HFFc6 (cell line): ENCODE data around the gene METTL8. TPM values are rescaled to one million over a fixed set of nuclear protein-coding genes. Genes with fewer than 3 reads are reported as not detected.

Experiments
- DNase-seq: peaks from one replicate; pipeline ENCODE4 v3.0.0-alpha.2; 2018
- H3K27ac Mint-ChIP-seq: 2 replicates; pipeline ENCODE4 v1.8.0; 2020; ENCODE audit warnings: mild to moderate bottlenecking, mixed read lengths
- H3K27me3 Mint-ChIP-seq: 2 replicates; pipeline ENCODE4 v1.8.0; 2021; ENCODE audit warnings: mild to moderate bottlenecking, moderate library complexity, mixed read lengths; ENCODE audit not compliant: insufficient read depth
- H3K36me3 Mint-ChIP-seq: 2 replicates; pipeline ENCODE4 v1.8.0; 2021; ENCODE audit warnings: low read depth, mixed read lengths
- H3K4me1 Mint-ChIP-seq: 2 replicates; pipeline ENCODE4 v1.8.0; 2020; ENCODE audit warnings: low read depth, mixed read lengths
- H3K4me3 Mint-ChIP-seq: 2 replicates; pipeline ENCODE4 v1.8.0; 2020; ENCODE audit warnings: mild to moderate bottlenecking, moderate library complexity, mixed read lengths
- H3K9me3 Mint-ChIP-seq: 2 replicates; pipeline ENCODE4 v1.8.0; 2020; ENCODE audit warnings: mild to moderate bottlenecking, mixed read lengths
- total RNA-seq, 6 experiments: library from RNA; stranded (reverse); fragmentation: NEBNext Ultra II Directional; extraction: Animal tissue kit (Norgen Biotek cat#: 25700); gene quantifications; 2 replicates in 1 of 6; 3 replicates in 5 of 6; pipeline ENCODE4 v1.2.3, GENCODE V29; 2021
- TF ChIP-seq, protein P1 (sequence below): fragments of 200-600 bp; sonication (generic); IDR thresholded peaks from 2 replicates; pipeline ENCODE4 v1.5.0; 2021; ENCODE audit warnings: antibody characterized with exemption, mild to moderate bottlenecking

The METTL8 gene
- total RNA-seq, 6 experiments from 2014 or later: 17.7 to 26.2 (median 22.3) TPM

DNA sequence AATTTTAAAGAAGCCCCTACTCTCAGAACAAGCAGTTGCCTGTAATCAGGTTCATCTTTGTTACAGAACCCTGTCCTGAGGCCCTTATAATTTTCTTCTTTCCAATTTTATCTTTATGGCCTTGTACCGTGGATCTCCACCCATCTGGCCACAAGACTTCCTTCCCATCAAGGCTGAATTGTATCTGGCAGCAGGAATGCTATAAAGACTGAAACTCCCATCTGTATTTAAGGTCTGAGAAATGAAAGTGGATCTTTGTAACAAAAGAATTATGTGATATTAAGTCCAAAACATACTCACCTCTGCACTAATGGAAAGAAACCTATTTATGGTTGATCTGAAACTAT lies 91.8 kb downstream of the METTL8 start:
- H3K4me3 Mint-ChIP-seq: no peak overlapping the region
- H3K36me3 Mint-ChIP-seq: no peaks in the 10 kb centered on the region
- H3K27ac Mint-ChIP-seq: no peak overlapping the region
- no peak for DNase-seq
- TF ChIP-seq, protein P1, sequence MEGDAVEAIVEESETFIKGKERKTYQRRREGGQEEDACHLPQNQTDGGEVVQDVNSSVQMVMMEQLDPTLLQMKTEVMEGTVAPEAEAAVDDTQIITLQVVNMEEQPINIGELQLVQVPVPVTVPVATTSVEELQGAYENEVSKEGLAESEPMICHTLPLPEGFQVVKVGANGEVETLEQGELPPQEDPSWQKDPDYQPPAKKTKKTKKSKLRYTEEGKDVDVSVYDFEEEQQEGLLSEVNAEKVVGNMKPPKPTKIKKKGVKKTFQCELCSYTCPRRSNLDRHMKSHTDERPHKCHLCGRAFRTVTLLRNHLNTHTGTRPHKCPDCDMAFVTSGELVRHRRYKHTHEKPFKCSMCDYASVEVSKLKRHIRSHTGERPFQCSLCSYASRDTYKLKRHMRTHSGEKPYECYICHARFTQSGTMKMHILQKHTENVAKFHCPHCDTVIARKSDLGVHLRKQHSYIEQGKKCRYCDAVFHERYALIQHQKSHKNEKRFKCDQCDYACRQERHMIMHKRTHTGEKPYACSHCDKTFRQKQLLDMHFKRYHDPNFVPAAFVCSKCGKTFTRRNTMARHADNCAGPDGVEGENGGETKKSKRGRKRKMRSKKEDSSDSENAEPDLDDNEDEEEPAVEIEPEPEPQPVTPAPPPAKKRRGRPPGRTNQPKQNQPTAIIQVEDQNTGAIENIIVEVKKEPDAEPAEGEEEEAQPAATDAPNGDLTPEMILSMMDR: no peak
- H3K4me1 Mint-ChIP-seq: peaks cover 20% of the 10 kb centered on the region
- H3K27me3 Mint-ChIP-seq: no peaks in the 10 kb centered on the region
- H3K9me3 Mint-ChIP-seq: no peaks in the 10 kb centered on the region

DNA sequence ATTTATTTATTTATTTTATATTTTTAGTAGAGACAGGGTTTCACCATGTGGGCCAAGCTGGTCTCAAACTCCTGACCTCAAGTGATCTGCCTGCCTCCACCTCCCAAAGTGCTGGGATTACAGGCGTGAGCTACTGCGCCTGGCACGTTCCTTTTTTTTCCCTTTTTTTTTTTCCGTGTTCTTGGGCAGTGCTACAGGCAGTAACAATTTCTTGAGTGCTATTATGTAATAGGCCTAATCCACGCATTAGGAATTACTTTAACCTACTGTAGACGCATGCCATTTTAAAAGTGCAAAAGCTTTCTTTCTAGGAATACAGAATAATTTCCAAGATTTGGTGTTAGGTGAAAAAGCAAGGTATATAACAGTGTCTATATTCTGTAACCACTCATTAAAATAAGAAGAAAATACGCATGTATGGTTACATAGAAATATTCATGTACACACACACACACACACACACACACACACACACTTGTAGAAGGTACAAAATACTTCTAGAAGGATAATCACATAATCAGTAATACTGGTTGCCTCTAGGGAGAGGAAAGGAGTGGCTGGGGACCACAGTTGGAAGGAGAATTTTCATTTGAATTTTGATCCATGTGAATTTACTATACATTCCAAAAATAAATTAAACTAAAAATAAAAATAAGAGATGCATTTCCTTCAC lies 92.3 kb downstream of the METTL8 start:
- no peak overlapping the region for H3K4me3 Mint-ChIP-seq
- H3K27ac Mint-ChIP-seq: no peak overlapping the region
- peaks cover 16% of the 10 kb centered on the region for H3K4me1 Mint-ChIP-seq
- no peak for DNase-seq
- no peaks in the 10 kb centered on the region for H3K27me3 Mint-ChIP-seq
- no peaks in the 10 kb centered on the region for H3K36me3 Mint-ChIP-seq
- H3K9me3 Mint-ChIP-seq: no peaks in the 10 kb centered on the region
- TF ChIP-seq, protein P1: no peak

DNA sequence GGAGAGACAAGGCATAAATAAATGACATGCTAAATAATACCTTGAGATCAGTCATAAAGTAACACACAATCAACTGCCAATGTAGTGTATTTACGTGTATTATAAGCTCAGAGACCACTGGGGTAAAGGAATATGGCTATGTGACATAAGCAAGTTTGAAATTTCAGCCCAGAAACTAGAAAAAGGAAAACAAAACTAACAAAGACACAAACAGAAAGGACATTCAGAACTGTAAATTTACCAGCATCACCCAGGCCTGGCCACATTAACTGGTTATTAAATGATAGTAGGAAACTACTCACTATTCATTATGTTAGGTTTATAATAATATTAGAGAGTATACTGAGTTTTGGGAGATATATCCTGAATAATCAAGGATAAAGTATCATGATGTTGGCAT lies 98.8 kb downstream of the METTL8 start:
- TF ChIP-seq, protein P1: no peak
- no peaks in the 10 kb centered on the region for H3K36me3 Mint-ChIP-seq
- H3K9me3 Mint-ChIP-seq: no peaks in the 10 kb centered on the region
- no peak overlapping the region for H3K27ac Mint-ChIP-seq
- H3K4me3 Mint-ChIP-seq: no peak overlapping the region
- H3K4me1 Mint-ChIP-seq: peaks cover 10% of the 10 kb centered on the region
- no peak for DNase-seq
- no peaks in the 10 kb centered on the region; the same call in 1 of the 2 replicates for H3K27me3 Mint-ChIP-seq

DNA sequence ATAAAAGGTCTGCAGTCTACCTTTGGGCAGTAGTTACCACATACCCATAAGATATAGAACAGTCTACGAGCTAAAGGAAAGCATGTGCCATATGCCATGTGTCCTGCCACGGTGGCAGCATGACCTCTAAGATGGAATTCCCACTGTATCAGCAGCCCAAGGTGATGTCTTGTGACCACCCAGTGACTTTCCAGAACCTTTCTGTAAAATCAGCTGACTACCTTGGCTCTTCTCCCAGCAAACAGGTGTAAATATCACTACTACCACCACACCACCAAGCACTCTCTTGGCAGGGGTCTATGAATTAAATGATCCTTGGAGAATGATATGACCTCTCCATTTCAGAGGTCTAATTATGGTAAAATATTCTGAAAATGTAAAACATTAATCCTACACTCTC lies 99.6 kb downstream of the METTL8 start:
- TF ChIP-seq, protein P1: no peak
- H3K9me3 Mint-ChIP-seq: no peaks in the 10 kb centered on the region
- H3K36me3 Mint-ChIP-seq: no peaks in the 10 kb centered on the region
- no peaks in the 10 kb centered on the region; the same call in 1 of the 2 replicates for H3K27me3 Mint-ChIP-seq
- peaks cover 10% of the 10 kb centered on the region for H3K4me1 Mint-ChIP-seq
- DNase-seq: no peak
- H3K4me3 Mint-ChIP-seq: no peak overlapping the region
- H3K27ac Mint-ChIP-seq: no peak overlapping the region

DNA sequence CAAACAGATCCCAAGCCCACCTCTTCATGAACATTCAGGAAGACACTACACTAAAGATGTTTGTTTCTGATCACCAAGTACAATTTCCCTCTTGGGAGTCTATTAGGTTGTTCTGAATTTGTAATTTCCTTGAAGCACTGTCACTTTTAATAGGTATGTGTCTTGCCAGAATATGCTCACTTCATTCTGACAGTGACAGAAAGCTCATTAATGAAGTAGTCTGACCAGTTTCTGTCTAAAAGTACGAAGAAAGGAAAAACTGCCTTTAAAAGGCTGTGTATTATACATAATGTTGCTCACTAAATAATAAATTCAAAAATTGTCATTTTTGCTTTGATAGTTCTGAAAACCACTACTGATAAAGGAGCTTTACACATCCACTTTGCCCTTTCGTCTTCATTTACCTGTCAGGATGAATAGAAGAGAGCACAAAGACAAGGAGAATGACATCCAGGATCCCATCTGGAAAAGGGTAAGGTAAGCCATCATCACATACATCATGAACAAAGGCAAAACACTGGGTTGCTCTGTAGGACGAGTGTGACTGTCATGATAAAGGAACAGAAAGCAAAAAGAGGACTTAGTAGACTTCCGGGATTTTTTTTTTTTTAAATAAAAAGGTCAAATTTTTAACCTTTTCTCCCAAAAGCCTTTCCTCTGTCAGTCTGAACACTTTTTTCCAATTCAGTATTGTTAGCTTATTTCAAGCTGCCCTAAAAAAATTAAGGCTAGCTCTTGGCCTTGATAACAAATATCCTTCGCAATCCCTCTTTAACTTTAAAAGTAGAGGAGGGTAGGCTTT lies 103.4 kb downstream of the METTL8 start:
- H3K9me3 Mint-ChIP-seq: no peaks in the 10 kb centered on the region
- peaks cover 8% of the 10 kb centered on the region for H3K4me1 Mint-ChIP-seq
- TF ChIP-seq, protein P1: no peak
- H3K27me3 Mint-ChIP-seq: no peaks in the 10 kb centered on the region; the same call in 1 of the 2 replicates
- no peak for DNase-seq
- H3K36me3 Mint-ChIP-seq: peaks cover 5% of the 10 kb centered on the region; the same call in 1 of the 2 replicates
- H3K27ac Mint-ChIP-seq: no peak overlapping the region
- H3K4me3 Mint-ChIP-seq: no peak overlapping the region
